CD1c-positive myeloid dendritic cell (primary cell): ENCODE measurements around the gene SLC9A3.

ENCODE experiments used
- DNase-seq: peaks from one replicate; pipeline ENCODE4 v3.0.0-alpha.2; 2016; ENCODE audit errors: extremely low spot score

The SLC9A3 gene

DNA sequence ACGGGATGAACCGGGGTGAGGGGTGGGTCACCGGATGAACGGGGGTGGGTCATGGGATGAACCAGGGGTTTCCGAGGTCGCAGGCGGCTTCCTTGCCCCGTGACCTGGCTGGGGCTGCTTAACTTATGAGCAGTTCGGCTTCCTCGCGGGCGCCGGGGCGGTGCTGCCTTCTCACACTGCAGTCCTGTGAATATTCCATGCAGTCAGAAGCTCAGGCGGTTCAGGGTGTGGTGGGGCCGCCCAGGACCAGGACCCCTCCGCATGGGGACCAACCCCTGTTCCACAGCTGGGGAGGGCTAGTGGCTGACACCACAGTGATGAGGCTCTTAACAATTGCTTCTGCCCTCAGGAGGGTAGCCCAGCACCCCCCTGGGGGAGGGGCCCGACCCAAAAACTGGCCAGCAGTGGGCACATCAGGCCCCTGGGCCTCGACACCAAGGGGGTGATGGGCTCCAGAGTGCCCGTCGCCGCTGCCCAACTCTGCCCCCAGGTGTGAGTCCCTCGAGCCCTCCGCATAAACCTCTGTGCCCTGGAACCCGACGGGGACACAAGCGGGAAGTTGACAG is 30.9 kb upstream of the SLC9A3 start:
- no peak for DNase-seq

DNA sequence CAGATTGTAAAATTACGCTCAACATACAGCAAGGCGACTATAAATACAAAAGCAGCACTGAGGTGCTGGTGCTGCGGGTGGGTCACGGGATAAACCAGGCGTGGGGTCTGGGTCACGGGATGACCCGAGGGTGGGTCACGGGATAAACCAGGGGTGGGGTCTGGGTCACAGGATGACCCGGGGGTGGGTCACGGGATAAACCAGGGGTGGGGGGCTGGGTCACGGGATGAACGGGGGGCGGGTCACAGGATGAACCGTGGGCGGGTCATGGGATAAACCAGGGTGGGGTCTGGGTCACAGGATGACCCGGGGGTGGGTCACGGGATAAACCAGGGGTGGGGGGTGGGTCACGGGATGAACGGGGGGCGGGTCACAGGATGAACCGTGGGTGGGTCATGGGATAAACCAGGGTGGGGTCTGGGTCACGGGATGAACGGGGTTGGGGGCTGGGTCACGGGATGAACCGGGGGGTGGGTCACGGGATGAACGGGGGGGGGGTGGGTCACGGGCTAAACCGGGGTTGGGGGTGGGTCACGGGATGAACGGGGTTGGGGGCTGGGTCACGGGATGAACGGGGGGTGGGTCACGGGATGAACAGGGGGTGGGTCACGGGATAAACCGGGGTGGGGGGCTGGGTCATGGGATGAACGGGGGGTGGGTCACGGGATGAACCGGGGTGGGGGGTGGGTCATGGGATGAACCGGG is 30.2 kb upstream of the SLC9A3 start:
- DNase-seq = no peak

DNA sequence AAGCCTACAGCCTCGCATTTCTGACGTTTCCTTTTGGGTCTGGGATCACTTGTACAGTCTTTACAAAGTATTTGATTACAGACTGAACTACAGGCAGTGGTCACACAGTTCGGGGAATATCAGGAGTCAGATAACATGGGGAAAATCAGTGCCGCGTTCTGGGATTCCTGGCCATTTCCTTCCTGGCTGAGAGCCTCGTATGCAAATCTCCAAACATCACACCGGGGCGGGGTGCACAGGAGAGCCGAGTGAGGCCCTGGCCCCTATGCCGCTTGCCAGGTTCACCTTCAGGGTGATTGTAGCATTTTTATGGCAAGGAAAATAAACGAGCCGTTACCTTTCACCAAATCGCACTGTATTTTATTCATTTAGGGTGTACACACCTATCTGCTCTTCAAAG is 29.6 kb upstream of the SLC9A3 start:
- no peak for DNase-seq

DNA sequence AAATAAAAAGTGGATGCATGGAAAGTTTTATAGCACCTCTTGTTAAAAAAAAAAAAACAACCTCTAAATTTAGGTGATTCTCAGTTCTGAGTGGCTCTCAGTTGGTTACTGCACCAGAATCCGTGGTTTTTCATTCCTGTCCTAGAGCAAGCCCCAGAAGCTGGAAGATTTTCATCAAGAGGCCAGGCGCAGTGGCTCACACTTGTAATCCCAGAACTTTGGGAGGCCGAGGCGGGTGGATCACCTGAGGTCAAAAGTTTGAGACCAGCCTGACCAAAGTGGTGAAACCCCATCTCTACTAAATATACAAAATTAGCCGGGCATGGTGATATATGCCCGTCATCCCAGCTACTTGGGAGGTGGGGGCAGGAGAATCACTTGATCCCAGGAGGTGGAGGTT is 27.2 kb upstream of the SLC9A3 start:
- DNase-seq = no peak

DNA sequence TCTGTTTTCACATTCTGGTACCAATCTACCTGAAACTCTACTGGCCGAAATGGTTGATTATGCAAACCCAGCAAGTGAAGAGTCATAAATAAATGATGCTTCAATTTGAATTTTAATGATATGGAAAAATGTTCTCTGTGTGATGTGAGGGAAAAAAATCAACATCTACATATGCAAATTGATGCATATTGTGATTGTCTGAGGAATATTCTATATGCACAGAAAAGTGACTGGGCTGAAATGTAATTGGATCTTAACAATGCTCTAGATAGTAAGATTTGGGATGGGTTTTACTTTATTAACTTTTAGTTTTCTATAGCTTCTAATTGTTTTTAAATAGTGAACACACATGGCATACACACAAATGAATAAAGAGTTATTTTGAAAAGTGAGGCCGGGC is 25.0 kb upstream of the SLC9A3 start:
- no peak for DNase-seq

DNA sequence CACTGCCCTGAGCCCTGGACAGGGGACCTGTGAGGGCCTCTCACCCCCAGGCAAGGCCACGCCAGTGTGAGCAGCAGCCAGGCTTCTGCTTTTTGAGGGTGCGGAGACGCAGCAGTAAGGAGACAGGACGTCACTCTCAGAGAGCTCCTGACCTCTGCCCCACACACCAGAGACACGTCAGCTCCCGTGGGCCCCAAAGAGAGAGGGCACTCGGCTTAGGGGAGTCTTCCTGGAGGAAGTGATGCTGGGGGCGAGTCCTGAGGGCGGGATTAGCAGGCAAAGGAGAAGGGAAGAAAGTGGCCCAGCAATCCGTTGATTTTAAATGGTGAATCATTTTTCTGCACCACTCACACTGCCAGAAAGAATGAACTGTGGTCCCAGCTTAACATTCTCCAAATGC is 24.0 kb upstream of the SLC9A3 start:
- DNase-seq = peak; percentile 96

DNA sequence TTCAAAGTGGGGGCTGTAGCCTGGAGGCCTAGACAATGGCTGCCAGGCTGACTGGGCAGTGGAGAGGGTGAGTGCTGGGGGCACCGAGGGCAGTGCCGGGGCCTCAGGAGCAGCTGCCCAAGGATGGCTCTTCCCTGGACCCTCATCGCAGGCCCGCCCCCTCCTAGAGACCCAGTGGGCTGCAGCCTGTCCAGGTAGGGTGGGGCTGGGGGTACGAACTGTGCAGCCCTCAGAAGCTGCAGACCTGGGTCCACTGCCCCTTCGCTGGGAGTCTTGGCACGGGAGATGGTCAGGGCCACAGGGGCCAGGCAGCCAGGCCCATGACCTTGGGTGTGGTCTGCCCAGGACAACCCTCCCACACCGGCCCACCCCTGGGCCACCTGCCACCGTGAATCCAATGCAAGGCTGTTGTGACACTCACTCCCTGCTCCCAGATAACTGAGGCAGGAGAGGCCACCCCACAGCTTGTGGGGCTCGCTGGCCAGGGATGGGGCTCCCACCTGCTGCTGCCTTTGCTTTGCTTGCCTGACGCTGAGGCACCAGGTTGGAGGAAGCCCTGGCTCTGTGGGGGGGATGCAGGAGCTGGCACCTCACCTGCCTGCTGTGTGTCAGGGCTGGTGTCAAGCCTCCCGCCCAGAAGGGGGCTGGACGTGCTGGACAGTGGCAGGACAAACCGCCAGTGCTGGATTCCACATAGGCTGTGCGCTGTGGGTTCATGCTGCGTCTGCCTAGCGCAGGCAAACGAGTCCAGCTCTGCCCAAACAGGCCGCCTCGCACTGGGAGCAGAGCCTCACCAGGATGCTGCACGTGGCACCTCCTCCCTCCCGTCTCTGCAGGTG is 23.1 kb upstream of the SLC9A3 start:
- no peak for DNase-seq

DNA sequence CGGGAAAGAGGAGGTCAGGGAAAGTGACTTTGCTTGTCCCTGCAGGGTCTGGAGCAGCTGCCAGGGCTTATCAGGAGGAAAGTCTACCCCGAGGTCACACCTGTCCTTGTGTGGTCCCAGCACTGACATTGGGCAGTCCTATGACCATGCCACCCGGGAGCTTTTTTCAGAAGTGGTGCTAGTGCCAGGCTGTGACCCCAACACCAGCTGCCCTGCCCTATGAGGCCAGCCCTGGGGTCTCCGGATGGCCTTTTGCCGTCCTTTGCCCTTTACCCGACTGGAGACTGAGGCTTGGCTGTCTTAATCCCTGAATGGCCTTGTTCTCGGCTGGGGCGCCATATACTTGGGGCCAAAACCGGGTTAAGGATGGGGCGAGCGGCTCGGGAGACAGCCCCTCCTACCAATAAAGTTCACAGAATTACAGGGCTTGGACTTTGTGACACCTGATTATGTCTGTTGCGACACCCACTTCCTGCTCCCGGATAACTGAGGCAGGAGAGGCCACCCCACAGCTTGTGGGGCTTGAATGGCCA is 22.2 kb upstream of the SLC9A3 start:
- DNase-seq = no peak

DNA sequence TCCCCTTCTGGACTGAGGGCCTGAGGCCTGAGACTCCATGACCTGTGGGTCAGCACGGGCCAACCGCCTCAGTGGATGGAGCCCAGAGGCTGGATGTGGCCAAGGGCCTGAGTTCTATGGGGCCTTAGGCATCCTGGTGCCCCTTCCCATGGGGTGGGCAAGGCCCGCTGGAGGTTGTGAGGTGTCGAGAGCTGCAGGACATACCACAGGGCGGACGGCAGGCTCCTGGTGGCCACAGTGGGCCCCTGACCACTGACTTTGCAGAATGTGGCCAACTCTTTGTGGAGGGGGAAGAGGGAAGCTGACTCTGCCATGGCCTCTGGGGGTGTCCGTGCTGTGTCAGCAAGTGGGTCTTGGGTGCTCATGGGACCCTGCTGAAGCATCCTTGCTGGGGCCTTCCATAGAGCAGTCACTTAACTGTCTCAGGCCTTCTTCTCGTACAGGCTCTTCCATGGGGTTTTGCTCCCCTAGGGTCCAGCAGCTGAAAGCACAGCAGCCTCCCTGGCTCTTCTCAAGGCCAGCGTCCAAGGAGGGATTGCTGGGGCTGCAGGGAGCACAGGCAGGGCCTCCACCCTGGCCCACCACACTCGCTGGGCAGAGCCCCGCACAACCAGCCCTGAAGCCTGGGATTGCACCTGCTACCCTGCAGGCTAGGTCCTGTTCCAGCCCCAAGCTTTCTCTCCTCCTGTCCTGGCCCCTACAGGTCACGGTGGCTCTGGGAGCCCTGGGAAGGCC is 21.6 kb upstream of the SLC9A3 start:
- no peak for DNase-seq

DNA sequence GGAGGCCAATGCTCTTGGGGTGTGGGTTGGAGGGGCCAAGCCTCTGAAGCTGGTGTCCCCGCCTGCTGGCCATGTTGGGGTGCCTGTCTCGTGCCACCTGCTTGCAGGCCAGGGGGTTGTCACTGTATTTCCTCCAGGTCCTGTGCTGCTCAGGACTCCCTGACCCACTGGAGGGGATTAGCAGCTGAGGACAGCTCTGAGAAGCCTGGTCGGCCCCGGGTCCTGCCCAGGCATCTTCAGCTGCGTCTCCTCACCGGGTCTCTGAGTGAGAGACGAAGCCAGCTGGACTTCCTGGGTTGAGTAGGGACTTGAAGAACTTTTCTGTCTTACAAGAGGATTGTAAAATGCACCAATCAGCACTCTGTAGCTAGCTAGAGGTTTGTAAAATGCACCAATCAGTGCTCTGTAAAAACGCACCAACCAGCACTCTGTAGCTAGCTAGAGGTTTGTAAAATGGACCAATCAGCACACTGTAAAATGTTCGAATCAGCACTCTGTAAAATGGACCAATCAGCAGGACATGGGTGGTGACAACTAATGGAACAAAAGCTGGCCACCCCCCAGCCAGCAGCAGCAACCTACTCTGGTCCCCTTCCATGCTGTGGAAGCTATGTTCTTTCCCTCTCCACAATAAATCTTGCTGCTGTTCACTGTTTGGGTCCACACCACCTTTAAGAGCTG is 20.6 kb upstream of the SLC9A3 start:
- no peak for DNase-seq

DNA sequence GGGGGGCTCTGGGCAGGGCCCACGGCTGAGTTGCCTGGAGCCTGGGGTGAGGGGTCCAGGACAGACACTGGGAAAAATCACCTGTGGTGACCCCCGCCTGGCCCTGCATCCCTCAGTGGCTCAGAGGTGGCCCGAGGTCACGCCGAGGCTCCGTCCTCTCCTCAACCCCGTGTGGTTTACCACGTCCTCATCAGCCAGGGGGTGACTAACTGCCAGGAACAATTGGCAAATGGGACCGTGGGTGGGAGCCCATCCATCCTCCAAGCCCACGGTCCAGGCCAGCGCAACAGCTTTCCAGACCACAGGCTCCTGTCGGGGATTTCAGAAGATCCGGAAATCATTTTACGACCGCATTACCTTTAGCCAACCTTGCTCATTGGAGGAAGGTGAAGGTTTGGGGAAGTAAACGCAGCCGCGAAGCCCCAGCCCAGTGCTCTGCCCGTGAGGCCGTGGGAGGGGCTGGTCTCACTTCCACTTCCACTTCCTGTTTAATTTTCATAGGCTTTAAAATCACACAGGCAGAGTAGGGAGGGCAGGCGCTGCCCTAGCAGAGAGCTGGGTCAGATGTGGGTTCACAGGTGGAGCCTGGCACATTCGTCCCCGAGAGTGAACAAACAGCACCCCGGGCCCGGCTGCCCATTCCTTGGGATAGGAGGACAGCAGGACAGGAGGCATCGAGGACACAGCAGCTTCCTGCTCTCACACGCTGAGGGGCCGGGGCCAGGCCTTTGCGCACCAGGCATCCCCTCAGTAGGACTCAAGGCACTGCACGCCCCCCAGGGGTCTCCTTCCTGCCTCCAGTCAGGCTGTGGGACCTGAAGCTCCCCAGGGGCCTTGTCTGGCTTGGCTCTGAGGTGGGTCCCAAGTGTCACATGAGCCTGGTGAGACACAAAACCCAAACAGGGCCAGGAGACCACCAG is 19.8 kb upstream of the SLC9A3 start:
- peak; percentile 98 for DNase-seq

DNA sequence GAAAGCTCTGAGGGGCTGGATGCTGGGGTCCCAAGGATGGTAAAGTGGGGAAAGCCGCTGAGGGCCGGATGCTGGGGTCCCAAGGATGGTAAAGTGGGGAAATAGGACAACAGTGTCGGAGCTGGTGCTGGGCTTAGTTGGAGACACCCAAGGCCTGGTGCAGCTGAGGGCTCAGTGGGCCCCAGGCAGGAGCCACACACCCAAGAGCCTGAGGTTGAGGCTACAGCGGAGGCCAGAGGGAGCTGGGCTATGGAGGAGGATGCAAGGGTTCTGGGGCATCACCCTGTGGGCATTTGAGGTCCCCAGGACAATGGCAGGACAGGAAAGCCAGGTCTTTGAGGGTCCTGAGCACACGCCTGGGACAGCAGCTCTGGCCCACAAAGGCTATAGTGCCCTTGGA is 19.1 kb upstream of the SLC9A3 start:
- DNase-seq = no peak

DNA sequence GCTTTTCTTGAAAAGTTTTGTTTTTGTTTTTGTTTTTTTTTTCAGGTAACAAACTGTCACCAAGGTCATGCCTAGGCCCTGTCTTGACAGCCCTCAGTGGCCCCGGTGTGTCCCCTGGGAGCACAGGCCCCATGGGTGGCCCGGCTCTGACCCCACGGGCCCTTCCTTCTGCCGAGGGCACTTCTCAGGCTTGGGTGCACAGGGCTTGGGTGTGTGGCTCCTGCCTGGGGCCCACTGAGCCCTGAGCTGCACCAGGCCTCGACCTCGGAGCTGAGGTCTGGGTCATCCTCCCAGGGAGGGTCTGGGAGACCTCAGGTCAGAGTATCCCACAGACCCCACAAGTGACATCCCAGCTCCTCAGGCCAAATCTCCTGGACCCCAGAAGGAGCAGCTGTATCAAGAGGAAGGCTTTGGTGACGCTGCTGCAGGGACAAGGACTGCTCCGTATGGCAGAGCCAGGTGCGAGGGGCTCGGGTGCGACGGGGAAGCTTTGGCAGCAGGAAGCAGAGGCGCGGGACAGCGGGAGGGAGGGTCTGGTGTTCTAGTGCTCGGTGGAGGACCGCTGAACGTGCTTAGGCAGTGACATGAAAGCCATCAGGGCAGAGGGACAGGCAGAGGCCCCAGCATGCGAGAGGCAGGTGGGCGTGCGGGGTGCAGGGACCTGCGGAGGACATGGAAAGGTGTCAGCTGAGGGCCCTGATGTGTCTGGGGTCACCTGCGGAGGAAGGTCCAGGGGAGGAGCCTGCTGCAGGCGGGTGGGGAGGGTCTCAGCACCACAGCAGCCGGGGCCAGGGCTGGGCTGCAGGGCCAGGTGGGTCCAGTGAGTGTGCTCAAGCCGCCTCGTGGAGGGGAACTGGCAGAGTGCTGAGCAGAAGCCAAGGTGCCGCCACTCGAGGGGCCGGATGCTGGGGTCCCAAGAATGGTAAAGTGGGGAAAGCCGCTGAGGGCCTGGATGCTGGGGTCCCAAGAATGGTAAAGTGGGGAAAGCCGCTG is 18.4 kb upstream of the SLC9A3 start:
- no peak for DNase-seq

DNA sequence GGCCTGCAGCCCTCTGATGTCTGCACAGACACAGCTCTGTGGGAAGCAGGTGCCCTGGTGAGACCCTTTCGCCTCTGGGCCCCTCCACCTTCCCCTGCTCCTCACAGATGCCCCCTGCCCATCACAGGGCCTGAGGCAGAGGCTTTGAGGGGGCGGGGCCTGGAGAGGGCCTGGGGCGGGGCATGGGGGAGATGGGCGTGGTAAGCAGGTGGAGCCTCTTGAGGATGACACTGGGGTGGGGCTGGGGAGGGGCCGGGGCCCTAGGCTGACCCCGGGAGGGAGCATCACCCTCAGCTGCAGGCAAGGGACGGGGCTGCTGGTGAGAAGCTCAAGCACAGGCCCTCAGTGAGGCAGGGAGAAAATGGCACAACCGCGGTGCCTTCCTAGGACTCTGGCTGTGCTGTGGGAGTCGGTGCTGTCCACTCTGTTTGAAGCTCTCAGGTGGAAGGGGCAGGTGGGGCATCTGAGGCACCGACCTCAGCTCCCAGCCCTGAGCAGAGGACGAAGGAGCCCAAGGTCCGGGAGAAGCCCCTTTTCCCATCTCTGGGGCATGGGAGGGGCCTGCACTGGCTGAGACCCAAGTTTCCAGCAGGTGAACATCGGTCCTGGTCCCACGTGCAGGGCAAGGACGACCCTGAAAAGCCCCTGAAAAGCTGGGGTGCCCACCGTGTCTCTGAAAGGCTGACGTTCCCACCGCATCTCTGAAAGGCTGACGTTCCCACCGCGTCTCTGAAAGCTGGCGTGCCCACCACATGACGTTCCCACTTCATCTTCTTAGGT is 17.5 kb upstream of the SLC9A3 start:
- no peak for DNase-seq

DNA sequence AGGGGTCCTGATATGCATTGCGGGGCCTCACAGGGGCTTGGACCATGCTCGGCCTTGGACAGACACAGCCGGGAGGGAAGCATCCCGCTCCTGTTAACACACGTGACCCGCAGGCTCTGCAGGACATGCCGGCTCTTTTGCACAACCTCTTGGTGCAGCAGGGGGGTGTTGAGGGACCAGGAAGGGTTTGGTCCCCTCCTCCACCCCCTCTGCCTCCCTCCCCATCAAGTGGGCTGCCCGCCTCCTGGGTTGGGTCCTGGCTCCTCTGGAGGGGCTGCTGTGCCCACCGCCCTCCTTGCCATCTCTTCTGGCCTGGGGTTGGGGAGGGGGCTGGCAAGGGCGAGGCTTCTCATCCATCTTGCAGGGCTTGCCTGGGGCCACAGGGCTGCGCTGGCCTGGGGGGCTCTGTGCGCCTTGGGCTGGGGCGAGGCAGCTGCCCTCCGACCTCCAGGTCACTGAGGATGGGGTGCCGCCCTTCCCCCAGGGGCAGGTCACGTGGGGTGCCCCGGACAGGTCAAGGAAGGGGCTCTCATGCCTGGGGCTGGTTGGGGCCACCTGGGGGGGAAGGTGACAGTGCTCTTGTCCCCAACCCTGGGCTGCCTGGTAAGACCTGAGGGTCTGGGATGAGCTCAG is 16.8 kb upstream of the SLC9A3 start:
- DNase-seq = no peak

DNA sequence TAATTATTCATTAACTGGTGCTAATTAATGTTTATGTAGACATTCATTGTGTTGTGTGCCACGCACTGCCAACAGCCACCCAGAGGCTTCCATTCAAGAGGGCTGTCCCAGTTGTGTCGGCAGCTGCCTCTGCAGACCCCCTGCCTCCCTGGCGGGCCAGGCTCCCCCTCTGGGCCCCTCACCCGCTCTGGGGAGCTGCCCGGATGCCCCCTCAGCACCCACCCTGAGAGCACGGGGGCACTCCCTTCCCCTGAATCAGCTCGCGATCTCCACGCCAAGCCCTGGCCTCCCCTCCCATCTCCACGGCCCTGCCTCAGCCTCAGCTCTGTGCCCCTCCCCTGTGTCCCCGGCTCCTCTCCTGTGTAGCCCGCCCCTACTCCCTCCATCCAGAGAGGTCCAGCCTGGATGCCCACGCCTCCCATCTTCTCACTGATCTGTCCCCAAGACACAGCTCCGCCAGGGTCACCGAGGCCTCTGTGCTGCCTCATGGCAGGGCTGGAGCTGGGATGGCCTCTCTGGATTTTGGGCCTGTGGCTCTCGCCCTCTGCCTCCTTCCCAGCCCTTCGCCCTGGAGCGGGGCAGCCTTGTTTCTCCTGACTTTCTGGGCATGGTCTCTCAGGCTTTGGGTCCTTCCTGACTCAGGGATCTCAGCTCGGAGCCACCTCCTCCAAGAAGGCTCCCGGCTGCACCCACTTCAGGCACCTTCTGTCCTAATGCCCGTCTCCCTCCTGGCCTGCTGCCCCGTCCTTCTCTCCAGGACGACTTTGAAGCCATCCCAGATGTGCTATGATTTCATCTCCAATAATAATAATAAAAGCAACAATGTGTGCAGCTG is 16.0 kb upstream of the SLC9A3 start:
- no peak for DNase-seq

DNA sequence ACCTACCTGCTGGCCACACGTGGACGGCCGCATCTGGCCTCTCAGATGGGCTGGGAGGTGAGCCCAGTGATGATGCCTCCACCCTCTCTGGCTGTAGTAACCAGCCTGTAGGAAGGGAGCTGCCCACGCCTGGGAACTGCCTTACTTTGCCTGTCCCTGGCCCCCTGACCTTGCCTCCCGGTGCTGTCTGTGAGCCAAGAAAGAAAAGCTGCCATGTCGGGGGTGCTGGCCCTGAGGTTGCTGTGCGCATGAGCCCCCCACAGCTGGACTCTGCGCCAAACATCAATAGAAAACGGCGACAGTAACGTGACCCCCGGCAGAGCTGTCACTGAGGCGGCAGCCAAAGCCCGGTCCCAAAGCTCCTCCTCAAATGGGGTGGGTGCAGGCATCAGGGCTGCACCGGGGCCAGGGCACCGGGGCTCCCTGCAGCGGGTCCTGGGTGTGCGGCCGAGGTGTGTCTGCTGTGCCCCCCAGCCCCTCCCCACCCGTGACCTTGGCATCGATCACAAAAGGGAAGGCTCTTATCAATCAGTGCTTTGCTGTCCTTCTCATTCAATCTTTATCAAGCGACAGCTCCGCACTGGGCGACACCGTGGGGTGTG is 15.3 kb upstream of the SLC9A3 start:
- no peak for DNase-seq
